HG03045 (cell line): Measurements from ENCODE around the gene ARHGEF25.
"Not testable (repeated sequence)": the region's sequence is repeated elsewhere in the genome, so short reads cannot be mapped to it uniquely, and the experiment has no call there.

ENCODE experiments used
- ATAC-seq: cut with Tn5 transposase; IDR thresholded peaks from one replicate; pipeline ENCODE4 v1.9.1; 2021; ENCODE audit warnings: mild to moderate bottlenecking, moderate library complexity; ENCODE audit not compliant: unreplicated experiment

Gene ARHGEF25

DNA sequence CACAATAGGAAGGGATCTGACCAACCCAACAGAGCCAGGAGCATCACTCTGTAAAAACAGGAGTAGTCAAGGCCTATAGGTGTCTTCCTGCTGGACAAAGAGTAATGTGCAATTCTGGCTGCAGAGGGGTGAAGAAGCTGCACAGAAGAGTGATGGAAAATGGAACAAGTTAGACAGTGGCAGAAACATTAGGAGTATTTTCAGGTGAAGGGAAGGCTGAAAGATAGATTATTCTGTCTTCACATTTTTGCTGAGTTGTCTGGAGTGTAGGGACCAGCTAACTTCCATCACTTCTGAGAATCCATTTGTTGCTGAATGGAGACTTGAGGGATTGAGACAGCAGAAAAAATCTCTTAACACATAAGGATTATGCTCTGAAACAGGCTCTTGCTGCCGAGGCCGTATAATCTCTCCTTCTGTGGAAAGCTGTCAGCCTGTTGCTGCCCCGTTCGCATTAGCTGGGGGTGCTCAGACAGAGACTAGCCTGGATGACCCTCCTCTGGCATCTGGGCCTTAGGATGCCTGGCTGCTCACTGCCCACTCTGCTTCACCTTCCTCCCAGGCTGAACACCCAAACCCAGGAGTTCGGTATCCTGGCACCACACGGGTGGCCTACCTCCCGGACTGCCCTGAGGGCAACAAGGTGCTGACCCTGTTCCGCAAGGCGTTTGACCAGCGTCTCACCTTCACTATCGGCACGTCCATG lies 3.1 kb upstream of the ARHGEF25 start:
- ATAC-seq: no peak

GRCh38 chr12:57609101-57609780 lies 2.0 kb upstream of the ARHGEF25 start:
- no peak for ATAC-seq

DNA sequence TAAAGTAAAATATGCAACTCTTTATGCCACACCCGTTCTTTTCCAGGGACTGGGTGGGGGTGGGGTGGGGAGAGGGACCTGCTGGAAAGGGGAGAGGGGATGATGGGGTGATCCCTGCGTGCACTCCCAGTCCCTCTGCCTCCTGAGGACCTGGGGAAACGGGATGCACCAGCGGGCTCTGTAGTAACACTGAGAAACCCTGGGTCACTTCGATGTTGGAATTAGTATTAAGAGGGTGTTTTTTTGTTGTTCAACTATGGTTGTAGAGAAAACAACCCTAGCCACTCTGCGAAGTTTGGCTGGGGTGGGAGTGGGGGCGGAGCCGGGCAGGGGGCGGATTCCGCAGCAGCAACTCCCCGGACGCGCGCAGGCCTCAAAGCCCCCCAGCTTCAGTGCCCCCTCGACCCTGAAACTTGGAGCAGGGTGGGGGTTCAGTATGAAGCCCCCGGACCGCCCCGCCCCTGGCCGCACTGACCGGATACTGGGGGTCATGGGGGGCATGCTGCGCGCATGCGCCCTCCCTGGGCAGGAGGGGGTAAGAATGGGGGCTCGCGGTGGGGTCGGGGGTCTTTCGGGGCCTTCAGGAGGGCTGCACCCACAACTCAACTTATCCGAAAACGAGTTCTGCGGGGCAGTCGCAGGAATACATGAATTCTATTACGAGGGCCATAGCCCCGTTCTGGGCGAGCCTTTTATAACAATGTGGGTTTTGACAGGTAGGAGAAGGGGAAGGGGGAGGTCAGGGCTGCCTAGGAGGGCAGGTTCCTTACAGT lies 1.3 kb upstream of the ARHGEF25 start:
- ATAC-seq: no peak

DNA sequence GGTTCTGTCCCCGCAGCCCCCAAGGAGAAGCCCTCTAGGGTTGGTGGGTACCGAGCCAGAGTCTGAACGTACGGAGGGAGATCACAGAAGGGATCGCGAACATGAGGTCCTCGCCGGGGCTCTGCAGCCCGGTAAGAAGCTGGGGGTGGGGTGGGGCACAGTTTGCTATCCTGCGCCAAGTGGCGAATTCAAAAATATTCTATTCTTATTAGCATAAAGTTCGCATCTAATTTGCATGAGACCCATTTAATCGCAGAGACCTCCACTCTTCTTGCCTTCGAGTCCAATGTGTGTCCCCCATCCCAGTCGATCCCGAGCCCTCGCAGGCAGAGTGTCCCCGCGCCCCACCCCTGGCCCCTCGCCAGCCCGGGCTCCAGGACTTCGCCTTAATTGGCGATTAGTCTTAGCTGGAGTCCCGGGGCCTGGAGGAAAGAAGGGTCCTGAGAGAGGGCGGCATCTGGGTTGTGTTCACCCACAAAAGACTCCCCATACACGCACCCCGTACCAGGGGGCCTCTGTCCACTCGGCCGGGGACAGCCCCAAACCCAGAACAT lies 604 bp upstream of the ARHGEF25 start:
- no peak for ATAC-seq

DNA sequence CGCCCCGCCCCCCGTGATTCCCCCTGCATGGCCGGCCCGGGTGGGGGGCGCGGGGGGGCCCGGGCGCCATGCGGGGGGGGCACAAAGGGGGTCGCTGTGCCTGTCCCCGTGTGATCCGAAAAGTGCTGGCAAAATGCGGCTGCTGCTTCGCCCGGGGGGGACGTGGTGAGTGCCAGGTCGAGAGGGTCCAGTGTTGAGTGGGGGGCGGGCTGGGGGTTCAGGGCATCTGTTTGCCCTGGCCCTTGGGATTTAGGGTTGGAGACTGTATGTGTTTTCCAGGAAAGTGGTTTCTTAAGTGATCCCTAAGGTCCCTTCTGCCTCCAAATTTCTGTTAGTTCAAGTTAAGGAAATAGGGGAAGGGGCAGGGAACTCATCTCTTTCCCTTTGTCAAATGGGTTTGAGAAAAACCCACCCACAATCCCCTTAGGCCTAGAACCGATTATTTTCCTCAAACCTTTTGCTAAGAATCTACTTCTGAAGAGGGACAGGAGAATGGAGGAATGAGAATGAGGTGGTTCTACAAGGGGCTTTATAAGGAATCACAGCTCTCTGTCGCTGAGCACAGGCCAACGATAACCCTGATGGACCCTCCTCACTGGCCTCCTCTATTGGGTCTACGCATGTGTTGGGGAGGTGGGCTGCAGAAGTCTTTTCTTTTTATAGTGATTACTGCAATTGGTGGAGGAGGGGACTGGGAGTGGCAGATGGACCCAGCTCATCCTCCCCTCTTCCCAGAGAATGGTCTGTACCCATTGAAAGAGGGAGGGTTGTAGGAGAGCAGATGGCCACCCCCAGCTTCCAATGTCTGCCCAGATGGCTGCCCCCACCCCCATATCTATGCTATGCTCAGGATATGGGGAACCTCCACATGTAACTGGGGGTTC lies 834 bp downstream of the ARHGEF25 start:
- ATAC-seq: no peak

DNA sequence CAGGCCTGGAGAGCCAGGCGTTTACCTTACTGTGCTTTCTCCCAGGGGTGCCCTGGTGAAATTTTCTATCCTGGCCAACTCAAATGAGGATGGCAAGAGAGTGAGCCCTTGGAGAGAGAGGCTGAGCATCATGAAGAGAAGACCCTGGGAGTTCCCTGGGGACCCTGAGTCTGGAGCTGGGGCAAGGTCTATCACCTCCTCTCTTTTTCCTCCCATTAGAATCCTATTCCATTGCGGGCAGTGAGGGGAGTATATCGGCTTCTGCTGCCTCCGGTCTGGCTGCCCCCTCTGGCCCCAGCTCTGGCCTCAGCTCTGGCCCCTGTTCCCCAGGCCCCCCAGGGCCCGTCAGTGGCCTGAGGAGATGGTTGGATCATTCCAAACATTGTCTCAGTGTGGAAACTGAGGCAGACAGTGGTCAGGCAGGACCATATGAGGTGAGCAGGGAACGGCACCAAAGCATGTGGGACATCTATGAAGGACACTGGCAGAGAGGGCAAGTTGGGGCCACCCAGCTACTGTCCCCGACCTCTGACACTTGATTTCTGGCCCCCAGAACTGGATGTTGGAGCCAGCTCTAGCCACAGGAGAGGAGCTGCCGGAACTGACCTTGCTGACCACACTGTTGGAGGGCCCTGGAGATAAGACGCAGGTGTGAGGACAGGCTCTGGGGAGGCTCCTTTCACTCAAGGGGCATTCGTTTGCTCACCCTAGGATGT lies 1.6 kb downstream of the ARHGEF25 start:
- no peak for ATAC-seq

DNA sequence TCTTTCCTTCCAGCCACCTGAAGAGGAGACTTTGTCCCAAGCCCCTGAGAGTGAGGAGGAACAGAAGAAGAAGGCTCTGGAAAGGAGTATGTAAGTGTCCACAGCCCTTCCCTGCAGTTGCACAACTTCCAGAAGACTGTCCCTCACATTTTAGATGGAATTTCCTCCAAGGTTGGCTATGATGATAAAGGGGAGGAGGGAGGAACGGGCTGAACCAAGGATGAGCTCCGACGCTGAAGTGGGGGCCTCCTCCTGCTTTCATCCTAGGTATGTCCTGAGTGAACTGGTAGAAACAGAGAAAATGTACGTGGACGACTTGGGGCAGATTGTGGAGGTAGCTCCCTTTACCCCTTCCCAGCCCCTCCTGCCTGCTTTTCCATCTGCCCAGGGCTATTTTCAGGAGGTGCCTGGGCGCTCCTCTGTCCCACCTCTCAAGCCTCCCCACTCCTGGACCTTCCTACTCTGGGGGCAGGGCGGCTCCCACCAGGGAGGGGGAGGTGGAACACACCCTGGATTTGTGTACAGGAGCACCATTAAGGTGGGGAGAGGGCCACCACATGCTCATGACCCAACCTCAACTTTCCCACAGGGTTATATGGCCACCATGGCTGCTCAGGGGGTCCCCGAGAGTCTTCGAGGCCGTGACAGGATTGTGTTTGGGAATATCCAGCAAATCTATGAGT lies 2.3 kb downstream of the ARHGEF25 start:
- no peak for ATAC-seq

DNA sequence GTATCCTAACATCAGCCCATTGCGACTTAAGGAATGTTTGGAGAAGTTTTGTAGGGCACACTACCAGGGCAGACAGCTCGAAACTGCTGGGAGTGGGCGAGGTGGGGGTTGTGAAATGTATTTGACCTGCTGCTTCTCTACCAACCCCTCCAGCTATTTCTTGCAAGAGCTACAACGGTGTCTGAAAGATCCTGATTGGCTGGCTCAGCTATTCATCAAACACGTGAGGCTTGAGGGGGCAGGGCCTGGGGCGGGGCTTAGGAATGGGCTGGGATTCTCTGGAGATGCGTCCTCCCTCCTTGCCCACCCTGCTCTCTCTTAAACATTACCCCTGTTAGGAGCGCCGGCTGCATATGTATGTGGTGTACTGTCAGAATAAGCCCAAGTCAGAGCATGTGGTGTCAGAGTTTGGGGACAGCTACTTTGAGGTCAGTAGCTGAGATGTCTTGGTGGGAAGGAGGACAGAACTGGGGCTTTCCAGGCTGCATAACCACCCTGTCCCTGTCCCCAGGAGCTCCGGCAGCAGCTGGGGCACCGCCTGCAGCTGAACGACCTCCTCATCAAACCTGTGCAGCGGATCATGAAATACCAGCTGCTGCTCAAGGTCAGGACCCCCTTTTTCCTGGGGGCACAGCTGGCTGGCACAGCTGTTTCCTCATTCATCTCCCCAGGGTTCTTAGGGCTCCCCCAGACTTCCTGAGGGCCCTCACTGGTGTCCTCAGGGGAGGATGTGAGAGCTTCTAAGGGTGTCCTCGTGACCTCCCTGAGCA lies 3.1 kb downstream of the ARHGEF25 start:
- ATAC-seq: no peak

DNA sequence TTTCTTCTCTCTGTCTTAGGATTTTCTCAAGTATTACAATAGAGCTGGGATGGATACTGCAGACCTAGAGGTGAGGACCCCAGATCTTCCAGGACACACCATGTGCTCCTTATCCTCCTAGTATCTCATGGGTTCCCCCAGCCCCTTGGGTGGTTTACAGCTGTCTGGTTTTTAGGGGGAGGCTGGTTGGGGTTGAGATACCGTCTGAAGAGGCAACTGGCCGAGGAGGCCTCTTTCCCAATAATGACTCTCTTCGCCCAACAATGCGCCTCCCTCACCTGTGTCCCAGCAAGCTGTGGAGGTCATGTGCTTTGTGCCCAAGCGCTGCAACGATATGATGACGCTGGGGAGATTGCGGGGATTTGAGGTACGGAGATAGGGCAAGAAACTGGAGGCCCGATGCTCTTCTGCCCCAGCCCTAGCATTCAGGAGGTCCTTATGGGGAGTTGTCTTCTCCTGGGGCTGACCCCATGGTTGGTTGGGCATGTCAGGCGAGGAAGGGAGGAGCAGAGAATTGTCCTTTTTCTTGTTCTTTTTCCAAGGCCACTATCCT lies 3.8 kb downstream of the ARHGEF25 start:
- ATAC-seq: no peak

- no peak for ATAC-seq
Observed at GRCh38 chr12:57615637-57616036, 4.4 kb downstream of the ARHGEF25 start.

- no peak for ATAC-seq
Observed at GRCh38 chr12:57616383-57617101, 5.3 kb downstream of the ARHGEF25 start.

DNA sequence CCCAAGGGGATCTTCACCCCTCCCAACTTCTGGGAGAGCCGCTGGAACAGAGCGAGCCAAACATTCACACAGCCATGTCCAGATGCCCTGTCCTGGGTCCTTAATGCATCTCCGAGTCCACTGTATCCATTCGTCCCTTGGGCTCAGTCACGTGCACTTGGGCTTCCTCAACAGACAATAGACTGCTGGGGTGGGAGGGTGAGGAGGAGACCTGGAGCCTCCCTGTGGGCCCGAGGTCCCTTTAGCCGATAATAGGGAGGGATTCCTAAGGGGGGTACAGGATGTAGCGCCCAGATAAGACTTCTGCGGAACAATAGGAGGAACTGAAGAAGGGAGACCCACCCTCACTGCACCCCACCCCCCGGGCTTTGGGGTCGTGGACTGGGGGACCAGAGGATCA lies 6.7 kb downstream of the ARHGEF25 start:
- no peak for ATAC-seq

DNA sequence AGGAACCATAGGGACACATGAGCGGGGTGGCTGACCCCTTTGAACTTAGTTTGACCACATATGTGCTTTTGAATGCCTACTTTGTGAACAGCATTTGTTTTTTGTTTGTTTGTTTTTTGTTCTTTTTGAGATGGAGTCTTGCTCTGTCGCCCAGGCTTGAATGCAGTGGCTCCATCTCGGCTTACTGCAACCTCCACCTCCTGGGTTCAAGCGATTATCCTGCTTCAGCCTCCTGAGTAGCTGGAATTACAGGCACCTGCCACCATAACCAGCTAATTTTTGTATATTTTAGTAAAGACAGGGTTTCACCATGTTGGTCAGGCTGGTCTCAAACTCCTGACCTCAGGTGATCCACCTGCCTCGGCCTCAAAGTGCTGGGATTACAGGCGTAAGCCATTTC lies 7.2 kb downstream of the ARHGEF25 start:
- not testable (repeated sequence) for ATAC-seq

DNA sequence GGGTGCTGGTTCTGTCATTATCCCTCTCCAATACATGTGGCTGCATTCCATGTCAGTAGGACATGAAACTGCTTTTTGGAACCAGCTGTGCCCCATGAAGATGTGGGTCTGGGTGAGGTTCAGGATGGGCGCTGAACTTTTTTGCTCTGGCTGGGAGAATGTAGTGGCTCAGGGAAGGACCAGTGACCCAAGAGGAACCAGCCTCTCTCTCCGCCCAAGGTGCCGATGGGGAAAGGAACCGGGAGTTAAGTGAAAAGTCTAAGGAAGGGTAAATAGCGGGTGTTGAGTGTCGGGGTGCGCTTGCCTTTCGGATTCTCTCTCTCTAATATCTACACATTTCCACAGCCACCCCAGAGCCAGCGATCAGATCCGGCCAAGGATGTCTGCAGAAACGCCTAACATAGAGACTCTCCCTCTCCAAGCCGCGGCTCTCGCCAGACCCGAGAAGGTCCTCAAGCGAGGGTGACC lies 7.8 kb downstream of the ARHGEF25 start:
- ATAC-seq: no peak

DNA sequence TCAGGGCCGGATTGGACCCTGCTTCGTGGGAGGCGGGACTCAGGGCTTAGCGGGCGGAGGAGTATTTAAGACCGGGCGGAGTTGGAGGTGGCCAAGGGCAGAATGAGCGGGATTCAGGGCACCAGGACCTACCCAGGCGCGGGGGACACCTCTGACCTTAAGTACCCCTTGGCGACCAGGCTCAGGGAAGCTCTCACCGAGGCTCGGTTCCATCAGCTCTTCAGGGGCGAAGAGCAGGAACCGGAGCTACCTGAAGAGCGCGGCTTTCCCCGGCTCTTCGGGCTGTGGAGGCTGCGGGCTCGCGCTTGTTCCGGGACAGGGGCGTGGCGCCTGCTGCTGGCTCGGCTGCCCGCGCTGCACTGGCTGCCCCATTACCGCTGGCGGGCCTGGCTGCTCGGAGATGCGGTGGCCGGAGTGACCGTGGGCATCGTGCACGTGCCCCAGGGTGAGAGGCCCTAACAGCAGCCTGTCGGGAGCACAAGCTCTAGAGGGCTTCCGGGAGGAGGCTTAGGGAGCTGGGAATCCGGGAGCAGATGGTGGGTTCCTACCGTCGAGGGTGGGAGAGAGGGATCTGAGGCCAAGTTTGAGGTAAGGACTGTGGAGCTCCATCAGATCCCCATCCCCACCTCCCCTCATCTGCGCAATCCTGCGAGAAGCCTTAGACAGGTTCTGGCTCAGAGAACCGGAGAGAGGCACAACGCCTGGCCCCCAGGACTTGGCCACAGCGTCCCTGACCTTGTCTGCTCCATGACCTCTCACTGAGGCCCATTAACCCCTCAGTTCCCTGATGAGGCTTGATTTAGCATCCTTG lies 8.4 kb downstream of the ARHGEF25 start:
- ATAC-seq: no peak

GRCh38 chr12:57620245-57620935 lies 9.2 kb downstream of the ARHGEF25 start:
- no peak for ATAC-seq
